NCI-H2171 (cell line): Measurements from ENCODE around the gene NTSR1.

ENCODE experiments used
- DNase-seq: peaks from one replicate; lab custom pipeline; 2025; lab: John Stamatoyannopoulos, UW

NTSR1 gene

GRCh38 chr20:62740286-62741141 lies 31.9 kb downstream of the NTSR1 start:
- no peak for DNase-seq

- DNase-seq: no peak
Observed at GRCh38 chr20:62741191-62741691, 32.6 kb downstream of the NTSR1 start.

GRCh38 chr20:62741701-62742491 lies 33.3 kb downstream of the NTSR1 start:
- no peak for DNase-seq

GRCh38 chr20:62742550-62742949 lies 33.9 kb downstream of the NTSR1 start:
- no peak for DNase-seq

- no peak for DNase-seq
Observed at GRCh38 chr20:62742979-62743776, 34.5 kb downstream of the NTSR1 start.

GRCh38 chr20:62743777-62744317 lies 35.2 kb downstream of the NTSR1 start:
- DNase-seq: no peak

- no peak for DNase-seq
Observed at GRCh38 chr20:62744741-62745191, 36.1 kb downstream of the NTSR1 start.

- no peak for DNase-seq
Observed at GRCh38 chr20:62745279-62745951, 36.8 kb downstream of the NTSR1 start.

GRCh38 chr20:62745952-62746288 lies 37.3 kb downstream of the NTSR1 start:
- DNase-seq: no peak

- DNase-seq: no peak
Observed at GRCh38 chr20:62748311-62748710, 39.7 kb downstream of the NTSR1 start.

- DNase-seq: no peak
Observed at GRCh38 chr20:62749851-62750445, 41.3 kb downstream of the NTSR1 start.

- no peak for DNase-seq
Observed at GRCh38 chr20:62751551-62752150, 43.0 kb downstream of the NTSR1 start.

- DNase-seq: no peak
Observed at GRCh38 chr20:62752181-62752670, 43.6 kb downstream of the NTSR1 start.

- DNase-seq: no peak
Observed at GRCh38 chr20:62752671-62753501, 44.2 kb downstream of the NTSR1 start.

GRCh38 chr20:62753626-62754025 lies 45.0 kb downstream of the NTSR1 start:
- no peak for DNase-seq

GRCh38 chr20:62754122-62754990 lies 45.7 kb downstream of the NTSR1 start:
- DNase-seq: no peak

GRCh38 chr20:62754991-62755356 lies 46.3 kb downstream of the NTSR1 start:
- DNase-seq: no peak
